ENCODE results near the gene GALNT2.

Gene GALNT2

GRCh38 chr1:230293390-230293700 lies 226.3 kb downstream of the GALNT2 start:
- Histone ChIP-seq H3K27me3 (ENCODE audit: insufficient read depth, poor library complexity, severe bottlenecking) (no peaks in the 10 kb centered on the region), H3K27ac (replicated peaks) (no peak overlapping the region), H3K4me3 (replicated peaks; ENCODE audit: insufficient read depth, low read length) (no peak overlapping the region)
- no peak for TF ChIP-seq POLR2AphosphoS5 (IDR thresholded peaks at IDR 0.05; ENCODE audit: low read depth)
- no peak for DNase-seq (ENCODE audit: low read depth in 1 of 2, low spot score in 1 of 2)

- no peaks in the 10 kb centered on the region for H3K27me3 ChIP-seq (ENCODE audit: insufficient read depth, poor library complexity, severe bottlenecking)
- DNase-seq (ENCODE audit: low read depth in 1 of 2, low spot score in 1 of 2): no peak
- TF ChIP-seq GABPA (IDR thresholded peaks at IDR 0.05; ENCODE audit: low read depth): no peak
- no peak for TF ChIP-seq SPI1 (IDR thresholded peaks at IDR 0.05; ENCODE audit: borderline replicate concordance, low read depth)
- no peak for TF ChIP-seq POLR2AphosphoS5 (IDR thresholded peaks at IDR 0.05; ENCODE audit: low read depth)
- TF ChIP-seq CTCF (IDR thresholded peaks at IDR 0.05; ENCODE audit: insufficient read depth, low read length): no peak
- no peak for TF ChIP-seq REST (IDR thresholded peaks at IDR 0.05; ENCODE audit: insufficient replicate concordance, low read depth)
- no peak overlapping the region for H3K27ac ChIP-seq (replicated peaks)
- H3K4me3 ChIP-seq (replicated peaks; ENCODE audit: insufficient read depth, low read length): no peak overlapping the region
These were observed 228.3 kb downstream of the GALNT2 start for GRCh38 chr1:230295367-230295766.

- H3K4me3 ChIP-seq (replicated peaks; ENCODE audit: insufficient read depth, low read length): no peak overlapping the region
These were observed 232.4 kb downstream of the GALNT2 start for GRCh38 chr1:230299191-230300006.

GRCh38 chr1:230300322-230301301 lies 233.6 kb downstream of the GALNT2 start:
- Histone ChIP-seq H3K27ac (replicated peaks) (no peak overlapping the region), H3K27me3 (ENCODE audit: insufficient read depth, poor library complexity, severe bottlenecking) (no peaks in the 10 kb centered on the region), H3K4me3 (replicated peaks; ENCODE audit: insufficient read depth, low read length) (no peak overlapping the region)
- no peak for TF ChIP-seq CTCF (IDR thresholded peaks at IDR 0.05; ENCODE audit: insufficient read depth, low read length)
- no peak for TF ChIP-seq SPI1 (IDR thresholded peaks at IDR 0.05; ENCODE audit: borderline replicate concordance, low read depth)
- TF ChIP-seq GABPA (IDR thresholded peaks at IDR 0.05; ENCODE audit: low read depth): no peak
- no peak for TF ChIP-seq POLR2AphosphoS5 (IDR thresholded peaks at IDR 0.05; ENCODE audit: low read depth)
- no peak for TF ChIP-seq REST (IDR thresholded peaks at IDR 0.05; ENCODE audit: insufficient replicate concordance, low read depth)
- no peak for DNase-seq (ENCODE audit: low read depth in 1 of 2, low spot score in 1 of 2)

More at GRCh38 chr1:230299191-230300006, 232.4 kb downstream of the GALNT2 start:
- TF ChIP-seq SPI1 (IDR thresholded peaks at IDR 0.05; ENCODE audit: borderline replicate concordance, low read depth) (peak; percentile 31; the same call in 1 of the 2 replicates), CTCF (IDR thresholded peaks at IDR 0.05; ENCODE audit: insufficient read depth, low read length) (no peak)
- Histone ChIP-seq H3K27ac (replicated peaks) (no peak overlapping the region), H3K27me3 (ENCODE audit: insufficient read depth, poor library complexity, severe bottlenecking) (no peaks in the 10 kb centered on the region)
- DNase-seq (ENCODE audit: low read depth in 1 of 2, low spot score in 1 of 2): no peak
